Hematopoietic multipotent progenitor cell (in vitro differentiated cells): Measurements from ENCODE around the gene PA2G4. TPM values are rescaled to one million over a fixed set of nuclear protein-coding genes. Genes with fewer than 3 reads are reported as not detected.
"Not testable (repeated sequence)": the region's sequence is repeated elsewhere in the genome, so short reads cannot be mapped to it uniquely, and the experiment has no call there.

Experiments
- DNase-seq, 3 donors: peaks; one replicate each; pipeline ENCODE4 v3.0.0-alpha.2; 2011 to 2015; ENCODE audit warnings: low read depth in 2 of 3, low spot score in 2 of 3
- total RNA-seq: library from RNA; depleted of rRNA; stranded (reverse); fragments of >200 nt; gene quantifications from one replicate; pipeline ENCODE4 v1.2.3, GENCODE V29; 2012

PA2G4 gene
- 113 TPM for total RNA-seq

DNA sequence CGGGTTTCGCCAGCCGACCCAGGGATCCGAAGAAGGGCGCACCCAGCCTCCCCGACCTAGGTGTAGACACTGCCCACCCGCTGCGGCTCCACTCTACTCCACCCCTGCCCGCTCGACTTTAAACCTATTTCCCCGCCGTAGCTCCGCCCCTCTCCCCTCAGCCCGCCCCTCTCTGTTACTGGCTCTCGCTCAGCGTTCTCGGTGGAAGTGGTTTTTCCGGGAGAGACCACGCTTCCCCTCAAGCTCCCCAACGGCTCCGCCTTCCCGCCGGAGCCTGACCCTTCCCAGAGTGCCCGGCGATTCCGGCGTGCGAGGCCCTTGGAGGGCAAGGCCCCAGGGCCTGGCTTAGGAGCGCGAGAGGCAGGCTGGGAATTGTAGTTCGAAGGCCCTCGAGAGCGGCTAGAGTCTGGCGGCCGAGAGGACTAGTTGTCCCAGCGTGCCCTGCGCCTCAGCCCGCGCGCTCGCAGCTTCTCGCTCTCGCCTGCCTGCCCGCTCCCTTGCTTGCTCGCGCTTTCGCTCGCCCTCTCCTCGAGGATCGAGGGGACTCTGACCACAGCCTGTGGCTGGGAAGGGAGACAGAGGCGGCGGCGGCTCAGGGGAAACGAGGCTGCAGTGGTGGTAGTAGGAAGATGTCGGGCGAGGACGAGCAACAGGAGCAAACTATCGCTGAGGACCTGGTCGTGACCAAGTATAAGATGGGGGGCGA lies at the start of gene PA2G4:
Gene PA2G4, plus strand, starts transcription at position 451 of the 706 bp plus-strand sequence. Its CDS starts 179 bp downstream, at position 630.
- peak; percentile 84 to 99 (median 99) for DNase-seq

DNA sequence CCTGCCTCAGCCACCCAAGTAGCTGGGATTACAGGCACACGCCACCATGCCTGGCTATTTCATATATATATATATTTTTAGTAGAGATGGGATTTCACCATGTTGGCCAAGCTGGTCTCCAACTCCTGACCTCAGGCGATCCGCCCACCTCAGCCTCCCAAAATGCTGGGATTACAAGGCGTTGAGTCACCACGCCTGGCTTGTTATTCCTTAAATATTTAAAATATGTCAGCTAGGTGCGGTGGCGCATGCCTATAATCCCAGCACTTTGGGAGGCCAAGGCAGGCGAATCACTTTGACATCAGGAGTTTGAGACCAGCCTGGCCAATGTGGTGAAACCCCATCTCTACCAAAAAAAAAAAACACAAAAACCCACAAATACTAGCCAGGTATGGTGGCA lies 44.4 kb upstream of the PA2G4 start:
- not testable (repeated sequence) for DNase-seq

DNA sequence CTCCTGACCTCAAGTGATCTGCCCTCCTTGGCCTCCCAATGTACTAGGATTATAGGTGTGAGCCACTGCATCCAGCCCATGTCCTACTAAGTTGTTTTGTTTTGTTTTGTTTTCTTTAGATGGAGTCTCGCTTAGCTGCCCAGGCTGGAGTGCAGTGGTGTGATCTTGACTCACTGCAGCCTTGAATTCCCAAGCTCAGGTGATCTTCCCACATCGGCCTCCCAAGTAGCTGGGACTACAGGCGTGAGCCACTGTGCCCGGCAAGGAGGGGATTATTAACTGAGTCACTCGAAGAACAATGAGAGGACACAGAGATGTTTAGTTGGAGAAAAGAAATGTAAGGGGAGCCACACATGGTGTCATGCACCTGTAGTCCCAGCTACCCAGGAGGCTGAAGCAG lies 42.4 kb upstream of the PA2G4 start:
- no peak for DNase-seq

DNA sequence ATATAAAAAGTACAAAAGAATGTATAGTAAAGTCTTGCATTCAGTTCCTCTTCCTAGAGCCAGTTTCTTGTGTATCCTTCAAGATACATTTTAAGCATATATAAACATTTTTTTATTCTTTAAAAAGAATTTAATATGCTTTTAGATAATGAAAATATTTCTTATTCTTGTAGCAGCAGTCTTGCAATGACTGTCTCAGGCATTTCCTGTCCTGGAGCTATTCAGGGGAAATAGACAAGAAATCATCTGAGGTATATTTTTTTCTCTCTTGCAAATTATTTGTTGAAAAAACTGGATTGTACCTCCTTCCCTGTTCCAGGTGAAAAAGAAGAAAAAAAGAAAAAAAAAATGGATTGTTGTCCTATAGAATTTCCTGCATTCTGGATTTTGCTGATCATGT lies 41.4 kb upstream of the PA2G4 start:
- no peak for DNase-seq

DNA sequence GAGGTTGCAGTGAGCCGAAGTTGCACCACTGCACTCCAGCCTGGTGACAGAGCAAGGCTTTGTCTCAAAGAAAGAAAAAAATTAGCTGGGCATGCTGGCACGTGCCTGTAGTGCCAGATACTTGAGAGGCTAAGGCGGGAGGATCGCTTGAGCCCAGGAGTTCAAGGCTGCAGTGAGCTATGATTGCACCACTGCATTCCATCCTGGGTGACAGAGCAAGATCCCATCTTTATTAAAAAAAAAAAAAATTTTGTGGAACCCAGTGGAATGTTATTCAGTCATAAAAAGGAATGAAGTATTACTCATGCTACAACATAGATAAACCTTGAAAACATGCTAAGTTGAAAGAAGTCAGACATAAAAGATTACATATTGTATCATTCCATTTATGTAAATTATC lies 32.7 kb upstream of the PA2G4 start:
- DNase-seq: no peak

DNA sequence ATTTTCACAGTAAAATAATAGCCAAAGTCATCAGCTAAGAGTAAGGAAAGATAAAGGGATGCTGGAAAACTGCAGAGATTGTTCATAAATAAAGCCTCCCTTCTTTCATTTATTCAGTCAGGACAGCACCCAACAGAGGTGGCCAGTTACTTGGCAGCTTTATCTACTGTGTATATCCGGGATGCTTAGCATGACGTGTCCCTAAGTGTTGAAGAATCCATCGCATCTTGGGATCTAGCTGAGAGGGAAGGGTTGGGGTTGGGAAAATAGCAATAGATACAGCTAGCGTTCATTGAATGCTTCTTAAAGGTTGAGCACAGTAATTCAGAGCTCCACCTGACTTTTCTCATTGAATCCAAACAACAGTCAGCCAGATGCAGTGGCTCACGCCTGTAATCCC lies 30.0 kb upstream of the PA2G4 start:
- DNase-seq: no peak

DNA sequence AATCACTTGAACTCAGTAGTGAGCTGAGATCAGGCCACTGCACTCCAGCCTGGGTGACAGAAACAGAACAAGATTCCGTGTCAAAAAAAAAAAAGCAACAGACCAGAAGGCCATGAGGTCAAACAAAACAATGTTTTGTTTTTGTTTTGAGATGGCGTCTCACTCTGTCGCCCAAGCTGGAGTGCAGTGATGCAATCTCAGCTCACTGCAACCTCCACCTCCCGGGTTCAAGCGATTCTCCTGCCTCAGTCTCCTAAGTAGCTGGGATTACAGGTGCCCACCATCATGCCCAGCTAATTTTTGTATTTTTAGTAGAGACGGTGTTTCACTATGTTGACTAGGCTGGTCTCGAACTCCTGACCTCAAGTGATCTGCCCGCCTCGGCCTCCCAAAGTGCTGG lies 26.4 kb upstream of the PA2G4 start:
- not testable (repeated sequence) for DNase-seq

DNA sequence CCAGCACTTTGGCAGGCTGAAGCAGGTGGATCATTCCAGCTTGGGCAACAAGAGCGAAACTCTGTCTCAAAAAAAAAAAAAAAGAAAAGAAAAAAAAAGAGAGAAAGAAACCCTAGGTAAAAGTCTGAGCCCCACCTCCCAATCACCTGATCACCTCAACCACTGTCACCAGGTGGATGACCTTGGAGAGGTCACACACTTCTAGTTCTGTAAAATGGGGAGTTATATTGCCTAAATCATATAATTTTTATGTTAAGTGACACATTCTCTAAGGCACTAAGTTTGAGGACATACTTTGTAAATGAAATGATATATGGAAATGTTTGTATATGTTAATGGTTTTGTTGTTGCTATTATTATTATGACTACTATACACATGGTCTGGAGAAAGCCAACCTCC lies 25.9 kb upstream of the PA2G4 start:
- no peak for DNase-seq

DNA sequence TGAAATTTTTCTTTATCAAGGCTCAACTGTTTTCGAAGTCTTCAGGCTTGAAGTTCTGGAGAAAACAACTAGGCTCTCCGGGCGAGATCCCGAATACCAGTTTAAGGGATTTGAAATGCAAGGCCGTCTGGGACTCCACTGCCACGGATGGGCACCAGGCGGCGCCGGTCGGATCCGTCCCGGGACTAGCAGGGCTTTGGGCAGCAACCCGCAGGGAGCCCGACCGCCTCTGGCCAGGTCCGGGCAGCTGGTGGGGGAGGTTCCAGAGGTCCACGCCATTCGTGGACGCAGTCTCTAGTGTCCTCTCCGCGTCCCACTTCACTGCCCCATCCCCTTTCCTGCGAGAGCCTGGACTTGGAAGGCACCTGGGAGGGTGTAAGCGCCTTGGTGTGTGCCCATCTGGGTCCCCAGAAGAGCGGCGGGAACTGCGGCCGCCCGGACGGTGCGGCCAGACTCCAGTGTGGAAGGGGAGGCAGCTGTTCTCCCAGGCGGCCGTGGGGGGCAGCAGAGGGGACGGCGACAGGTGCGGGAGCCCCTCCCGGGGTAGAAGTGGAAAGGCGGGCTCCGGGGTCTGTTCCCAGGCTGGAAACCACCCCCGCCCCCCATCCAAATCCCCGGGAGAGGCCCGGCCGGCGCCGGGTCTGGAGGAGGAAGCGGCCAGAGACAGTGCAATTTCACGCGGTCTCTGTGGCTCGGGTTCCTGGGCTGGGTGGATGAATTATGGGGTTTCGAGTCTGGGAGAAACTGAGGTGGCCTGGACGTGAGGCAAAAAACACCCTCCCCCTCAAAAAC lies 25.2 kb upstream of the PA2G4 start:
- DNase-seq: peak in 2 of 3 donors; percentile 43 to 49

DNA sequence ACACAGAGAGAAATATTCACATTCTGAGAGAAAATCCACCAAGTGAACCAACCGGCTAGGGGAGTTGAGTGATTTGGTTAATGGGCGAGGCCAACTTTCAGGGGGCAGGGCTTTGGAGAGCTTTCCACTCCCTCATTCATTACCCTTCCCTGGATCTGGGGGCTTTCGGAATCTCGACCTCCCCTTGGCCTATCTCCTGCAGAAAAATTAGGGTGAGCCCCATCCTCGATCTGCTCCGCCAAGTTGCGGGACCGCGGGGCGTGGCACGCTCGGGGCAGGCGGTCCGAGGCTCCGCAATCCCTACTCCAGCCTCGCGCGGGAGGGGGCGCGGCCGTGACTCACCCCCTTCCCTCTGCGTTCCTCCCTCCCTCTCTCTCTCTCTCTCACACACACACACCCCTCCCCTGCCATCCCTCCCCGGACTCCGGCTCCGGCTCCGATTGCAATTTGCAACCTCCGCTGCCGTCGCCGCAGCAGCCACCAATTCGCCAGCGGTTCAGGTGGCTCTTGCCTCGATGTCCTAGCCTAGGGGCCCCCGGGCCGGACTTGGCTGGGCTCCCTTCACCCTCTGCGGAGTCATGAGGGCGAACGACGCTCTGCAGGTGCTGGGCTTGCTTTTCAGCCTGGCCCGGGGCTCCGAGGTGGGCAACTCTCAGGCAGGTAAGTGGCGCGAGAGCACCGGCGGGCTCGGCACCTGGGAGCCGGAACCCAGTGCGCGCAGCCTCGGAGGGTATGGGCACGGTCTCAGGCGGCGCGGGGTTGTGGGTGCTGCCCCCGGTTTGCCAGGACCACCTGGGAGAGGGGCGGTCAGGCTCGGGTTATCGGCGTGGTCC lies 24.4 kb upstream of the PA2G4 start, which contains the start of gene ERBB3:
Gene ERBB3, plus strand, starts transcription at position 443 of the 833 bp plus-strand sequence. Its CDS starts 136 bp downstream, at position 579.
- peak in 2 of 3 donors; percentile 62 to 81 for DNase-seq

DNA sequence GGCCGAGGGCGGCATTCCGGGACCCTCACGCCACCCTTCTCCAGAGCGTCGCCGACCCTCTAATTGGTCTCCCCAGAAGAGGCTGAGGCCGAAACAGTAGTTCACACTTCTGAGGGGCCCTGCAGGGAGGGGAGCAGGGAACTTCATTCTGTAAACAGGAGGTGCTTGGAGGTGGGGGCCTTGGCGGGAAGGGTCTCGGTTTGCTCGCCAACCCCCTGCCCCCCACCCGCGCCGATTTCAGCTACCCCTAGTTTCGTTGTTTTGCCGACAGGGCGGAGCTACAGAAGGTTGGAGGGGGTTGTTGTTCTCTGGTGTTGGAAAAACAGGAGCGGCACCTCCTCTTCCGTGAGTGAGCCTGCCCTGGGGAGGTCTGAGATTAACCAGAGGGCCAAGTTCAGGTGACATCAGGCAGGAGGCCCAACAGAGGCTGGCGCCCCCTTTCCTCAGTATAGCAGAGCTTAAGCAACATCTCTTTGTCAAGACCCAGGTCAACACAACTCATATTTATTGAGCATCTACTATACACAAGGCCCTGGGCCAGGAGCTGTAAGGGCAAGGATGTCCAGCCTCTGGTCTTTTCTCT lies 23.7 kb upstream of the PA2G4 start:
- no peak for DNase-seq

DNA sequence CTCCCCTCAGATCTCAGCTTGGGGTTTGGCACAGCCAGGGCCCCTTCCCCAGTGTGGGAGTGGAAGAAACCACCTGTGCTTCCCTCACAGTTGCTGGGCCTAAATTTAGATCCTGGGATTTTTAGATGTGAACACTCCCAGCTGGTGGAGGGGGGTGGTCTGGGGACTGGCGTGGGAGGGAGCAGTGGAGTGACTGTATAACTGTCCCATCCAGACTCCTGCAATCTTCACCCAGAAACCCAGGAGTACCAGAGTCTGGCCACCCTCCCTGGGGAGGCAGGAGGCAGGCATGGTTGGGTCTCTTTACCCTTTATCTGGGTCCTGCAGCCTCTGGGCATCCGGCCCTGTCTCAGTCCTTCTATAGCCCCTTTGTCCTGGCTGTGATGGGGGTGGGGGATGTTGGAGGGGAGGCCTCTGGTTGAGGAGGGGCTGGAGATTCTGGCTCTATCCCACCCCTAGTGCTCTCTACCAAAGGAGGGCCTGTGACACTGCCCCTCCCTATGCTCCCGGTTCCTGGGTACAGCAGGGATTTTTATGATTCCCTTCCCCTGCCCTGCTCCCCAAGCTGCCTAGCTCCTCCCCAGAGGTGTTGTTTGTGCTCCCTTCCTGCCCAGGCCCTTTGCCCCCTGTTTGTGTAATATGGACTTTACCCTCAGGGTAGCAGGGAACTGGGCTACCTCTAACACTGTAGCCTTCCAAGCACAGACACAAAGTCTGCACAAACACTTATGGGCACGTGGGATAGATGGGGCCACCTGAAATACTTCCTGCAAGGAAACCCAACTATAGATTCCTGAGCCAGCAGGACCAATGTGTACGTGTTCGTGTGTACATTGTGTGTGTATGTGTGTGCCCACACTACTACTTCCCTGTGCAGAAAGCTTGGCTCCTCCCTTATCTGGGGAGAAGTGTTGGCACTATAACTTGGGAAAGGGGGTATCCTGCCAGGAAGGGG lies 22.7 kb upstream of the PA2G4 start:
- DNase-seq: no peak

DNA sequence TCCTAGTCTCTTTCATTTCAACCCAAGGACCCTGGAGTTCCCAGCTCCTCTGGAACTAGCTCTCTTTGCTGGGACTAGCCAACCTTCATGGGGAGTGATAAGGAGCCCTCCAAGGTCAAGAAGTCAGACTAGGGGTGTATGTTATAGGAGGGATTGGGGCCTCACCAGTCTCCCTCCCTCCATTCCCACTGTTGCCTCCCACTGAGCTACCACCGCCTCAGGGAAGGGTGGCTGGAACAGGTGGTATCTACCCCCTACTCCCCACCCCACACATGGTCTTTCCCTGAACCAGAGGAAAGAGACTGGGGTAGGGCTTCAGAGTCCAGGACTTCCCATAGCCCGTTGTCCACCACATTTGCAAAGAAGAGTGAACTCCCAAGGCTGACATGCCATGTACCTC lies 22.0 kb upstream of the PA2G4 start:
- no peak for DNase-seq

DNA sequence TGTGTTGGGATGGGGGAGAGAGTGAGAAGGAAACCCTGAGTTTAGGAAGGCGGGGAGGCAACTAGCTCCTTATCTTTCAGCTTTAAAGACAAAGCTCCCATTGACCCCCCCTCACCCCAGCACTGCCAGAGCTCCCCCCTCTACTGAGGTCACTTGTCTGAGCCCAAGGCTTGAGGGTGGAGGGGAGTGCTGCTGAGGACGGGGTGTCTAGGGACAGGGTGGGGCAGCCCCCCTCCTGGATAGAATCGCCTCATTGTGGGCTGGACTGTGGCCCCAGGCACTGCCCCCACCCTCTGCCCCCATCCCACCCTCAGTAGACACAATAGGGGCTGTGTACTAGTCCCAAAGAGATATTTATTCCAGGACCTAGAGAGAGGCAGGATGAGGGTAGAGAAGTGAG lies 21.4 kb upstream of the PA2G4 start:
- no peak for DNase-seq

DNA sequence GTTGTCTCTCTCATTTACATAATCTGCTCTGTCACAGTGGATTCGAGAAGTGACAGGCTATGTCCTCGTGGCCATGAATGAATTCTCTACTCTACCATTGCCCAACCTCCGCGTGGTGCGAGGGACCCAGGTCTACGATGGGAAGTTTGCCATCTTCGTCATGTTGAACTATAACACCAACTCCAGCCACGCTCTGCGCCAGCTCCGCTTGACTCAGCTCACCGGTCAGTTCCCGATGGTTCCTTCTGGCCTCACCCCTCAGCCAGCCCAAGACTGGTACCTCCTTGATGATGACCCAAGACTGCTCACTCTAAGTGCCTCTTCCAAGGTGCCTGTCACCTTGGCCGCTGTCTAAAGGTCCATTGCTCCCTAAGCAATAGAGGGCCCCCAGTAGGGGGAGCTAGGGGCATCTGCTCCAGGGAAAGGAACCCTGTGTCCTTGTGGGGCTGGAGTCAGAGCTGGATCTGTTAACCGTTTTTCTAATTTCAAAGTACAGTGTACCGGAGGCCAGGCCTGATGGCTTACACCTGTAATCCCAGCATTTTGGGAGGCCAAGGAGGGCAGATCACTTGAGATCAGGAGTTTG lies 19.3 kb upstream of the PA2G4 start:
- DNase-seq: peak in 1 of 3 donors; percentile 36

DNA sequence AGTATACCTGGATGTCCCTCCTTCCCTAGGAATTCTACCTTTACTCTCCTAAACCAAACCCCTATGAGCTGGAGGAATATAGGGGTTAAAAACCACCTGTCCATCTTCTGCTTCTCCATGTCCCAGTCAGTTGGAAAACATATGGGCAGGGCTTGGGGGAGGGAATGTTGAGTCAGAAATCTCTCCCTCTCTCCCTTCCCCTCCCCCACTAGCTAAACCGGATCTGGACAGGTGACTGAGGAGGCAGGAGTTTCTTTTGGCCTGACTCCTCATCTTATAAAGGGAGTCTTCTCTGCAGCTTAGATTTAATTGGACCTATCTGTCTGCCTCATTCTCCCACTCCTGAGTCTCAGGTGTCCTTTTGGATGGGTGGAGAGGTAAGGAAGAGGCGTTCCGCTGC lies 18.3 kb upstream of the PA2G4 start:
- DNase-seq: no peak

DNA sequence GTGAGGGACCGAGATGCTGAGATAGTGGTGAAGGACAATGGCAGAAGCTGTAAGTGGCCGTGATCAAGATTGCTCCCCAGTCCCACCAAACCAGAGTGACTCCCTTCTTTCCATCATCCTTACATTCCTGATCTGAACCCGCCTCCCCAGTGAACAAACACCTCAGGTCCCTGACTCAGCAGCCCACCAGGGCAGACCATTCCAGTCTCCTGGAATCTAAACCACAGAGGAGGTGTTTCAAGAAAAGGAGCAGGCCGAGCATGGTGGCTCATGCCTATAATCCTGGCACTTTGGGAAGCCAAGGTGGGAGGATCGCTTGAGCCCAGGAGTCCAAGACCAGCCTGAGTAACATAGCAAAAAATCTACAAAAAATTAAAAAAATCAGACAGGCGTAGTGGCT lies 17.8 kb upstream of the PA2G4 start:
- no peak for DNase-seq

DNA sequence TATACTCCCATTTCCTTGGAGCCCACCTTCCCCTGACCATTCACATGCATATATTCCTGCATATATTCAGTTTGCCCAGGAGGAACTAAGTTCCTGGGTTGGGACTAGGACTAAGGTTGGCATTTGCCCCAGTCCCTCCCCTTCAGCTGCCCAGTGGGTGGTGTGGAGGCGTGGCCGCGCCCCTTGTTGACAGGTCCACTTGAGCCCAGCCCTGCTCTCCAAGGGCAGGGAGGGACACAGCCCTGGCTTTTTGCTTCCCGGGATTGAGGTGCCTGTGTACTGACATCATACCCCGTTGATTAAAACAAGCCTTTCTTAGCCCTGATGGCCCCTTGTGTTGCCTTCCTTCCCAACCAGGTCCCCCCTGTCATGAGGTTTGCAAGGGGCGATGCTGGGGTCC lies 17.1 kb upstream of the PA2G4 start:
- DNase-seq: no peak

DNA sequence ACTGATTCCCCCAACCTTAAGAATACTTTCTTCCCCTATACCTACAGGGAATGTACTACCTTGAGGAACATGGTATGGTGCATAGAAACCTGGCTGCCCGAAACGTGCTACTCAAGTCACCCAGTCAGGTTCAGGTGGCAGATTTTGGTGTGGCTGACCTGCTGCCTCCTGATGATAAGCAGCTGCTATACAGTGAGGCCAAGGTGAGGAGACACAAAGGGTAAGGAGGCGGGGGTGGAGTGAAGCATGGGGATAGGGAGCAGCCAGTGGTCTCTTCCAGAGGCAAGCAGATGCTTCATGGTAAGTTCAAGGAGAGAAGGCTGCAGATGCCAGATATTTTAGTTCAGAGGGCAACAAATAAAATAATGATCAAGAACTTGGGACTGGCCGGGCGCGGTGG lies 6.6 kb upstream of the PA2G4 start:
- no peak for DNase-seq
